ENCODE measurements around the gene FRG2C.
"Not testable (repeated sequence)": the region's sequence is repeated elsewhere in the genome, so short reads cannot be mapped to it uniquely, and the experiment has no call there.

The FRG2C gene

DNA sequence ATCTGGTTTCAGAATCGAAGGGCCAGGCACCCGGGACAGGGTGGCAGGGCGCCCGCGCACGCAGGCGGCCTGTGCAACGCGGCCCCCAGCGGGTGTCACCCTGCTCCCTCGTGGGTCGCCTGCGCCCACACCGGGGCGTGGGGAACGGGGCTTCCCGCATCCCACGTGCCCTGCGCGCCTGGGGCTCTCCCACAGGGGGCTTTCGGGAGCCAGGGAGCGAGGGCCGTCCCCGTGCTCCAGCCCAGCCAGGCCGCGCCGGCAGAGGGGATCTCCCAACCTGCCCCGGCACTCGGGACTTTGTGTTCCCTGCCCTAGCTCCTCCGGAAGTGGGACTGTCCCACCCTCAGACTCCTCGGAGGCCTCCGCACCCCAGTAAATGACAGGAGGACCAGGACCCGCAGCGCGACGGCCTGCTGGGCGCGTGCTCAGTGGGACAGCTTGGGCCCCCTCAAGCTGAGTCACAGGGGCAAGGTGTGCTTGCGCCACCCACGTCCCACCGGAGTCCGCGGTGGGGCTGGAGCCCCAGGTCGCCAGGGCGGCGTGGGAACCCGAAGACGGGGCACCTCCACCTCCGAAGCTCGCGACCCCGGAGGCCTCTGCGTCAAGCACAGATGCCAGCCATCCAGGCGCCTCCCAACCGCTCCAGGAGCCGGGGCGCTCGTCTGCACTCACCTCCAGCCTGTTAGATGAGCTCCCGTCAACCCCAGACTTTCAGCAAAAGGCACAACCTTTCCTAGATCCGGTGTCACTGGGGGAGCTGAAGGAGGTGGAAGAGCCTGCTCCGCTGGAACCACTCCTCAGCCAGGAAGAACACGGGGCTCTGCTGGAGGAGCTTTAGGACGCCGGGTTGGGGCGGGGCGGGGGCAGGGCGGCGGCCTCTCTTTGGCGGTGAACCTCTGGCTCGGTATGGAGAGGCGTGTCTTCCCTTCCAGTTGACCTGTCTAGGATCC, 5.5 kb downstream of the FRG2C start:
- DNase-seq (ENCODE audit: low spot score): not testable (repeated sequence)

DNA sequence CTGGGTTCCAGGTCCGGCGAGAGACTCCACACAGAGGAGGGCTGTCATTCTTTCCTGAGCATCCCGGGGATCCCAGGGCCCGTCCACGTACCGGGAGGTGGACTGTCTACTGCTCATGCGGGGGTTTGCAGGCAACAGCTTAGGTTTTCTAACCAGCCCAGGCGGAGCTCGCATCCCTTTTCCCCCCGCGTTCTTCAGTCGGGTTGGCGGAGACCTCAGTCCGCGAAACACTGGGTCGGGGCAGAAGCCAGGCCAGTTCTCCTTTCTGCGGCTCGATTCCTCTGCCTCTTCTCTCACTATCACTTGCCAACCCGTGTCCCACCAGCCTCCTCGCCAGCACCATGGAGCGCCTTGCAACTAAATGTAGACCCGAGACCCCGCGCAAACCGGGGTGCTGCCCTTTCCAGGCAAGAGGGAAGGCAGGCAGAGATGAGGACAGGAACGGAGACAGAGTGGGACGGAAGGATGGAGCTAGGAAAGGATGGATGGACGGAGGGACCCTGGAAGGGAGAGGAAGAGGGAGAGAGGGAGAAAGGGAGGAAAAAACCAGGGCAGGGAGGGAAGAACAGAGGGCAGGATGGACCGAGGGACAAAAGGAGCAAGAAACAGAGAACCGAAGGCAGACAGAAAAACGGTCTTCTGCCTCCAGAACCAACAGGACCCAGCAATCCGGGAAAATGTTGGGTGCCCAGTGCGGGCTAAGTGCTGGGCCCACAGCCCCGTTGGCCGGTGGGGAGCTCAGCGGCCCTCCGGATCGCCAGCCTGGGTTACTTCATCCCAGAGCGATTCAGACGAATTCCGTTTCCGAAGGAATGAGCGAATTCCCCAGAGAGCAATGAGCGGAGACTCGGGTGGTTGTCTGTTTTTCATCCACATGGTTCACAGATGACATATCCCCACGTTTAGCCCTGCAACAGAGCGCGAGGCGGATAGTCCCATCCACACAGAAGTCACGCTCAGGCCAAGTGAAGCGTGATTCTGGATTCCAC, 6.5 kb downstream of the FRG2C start:
- DNase-seq (ENCODE audit: low spot score): peak; percentile 49

GRCh38 chr3:75671287-75672139, 7.4 kb downstream of the FRG2C start:
- DNase-seq (ENCODE audit: low spot score): not testable (repeated sequence)

- peak; percentile 37 for DNase-seq (ENCODE audit: low spot score)
These were observed 8.1 kb downstream of the FRG2C start for GRCh38 chr3:75672140-75672775.

DNA sequence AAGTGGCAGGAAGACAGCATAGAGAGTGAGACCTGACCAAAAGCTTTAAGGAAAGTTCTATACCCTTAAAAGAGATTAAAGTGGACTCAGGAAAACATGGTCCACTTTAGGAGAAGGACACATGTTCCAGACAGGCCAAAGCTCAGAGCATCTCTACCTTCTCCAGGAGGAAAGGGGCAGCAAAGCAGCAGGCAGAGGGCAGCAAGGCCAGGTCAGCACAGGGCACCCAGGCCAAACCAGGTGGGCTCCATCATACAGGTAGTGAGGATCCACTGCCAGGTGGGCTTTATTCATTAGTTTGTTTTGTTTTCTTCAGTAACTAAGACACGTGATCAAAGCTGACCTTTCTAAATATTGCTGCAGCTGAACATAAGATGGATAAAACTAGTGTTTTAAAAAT, 19.8 kb downstream of the FRG2C start:
- not testable (repeated sequence) for DNase-seq (ENCODE audit: low spot score)

DNA sequence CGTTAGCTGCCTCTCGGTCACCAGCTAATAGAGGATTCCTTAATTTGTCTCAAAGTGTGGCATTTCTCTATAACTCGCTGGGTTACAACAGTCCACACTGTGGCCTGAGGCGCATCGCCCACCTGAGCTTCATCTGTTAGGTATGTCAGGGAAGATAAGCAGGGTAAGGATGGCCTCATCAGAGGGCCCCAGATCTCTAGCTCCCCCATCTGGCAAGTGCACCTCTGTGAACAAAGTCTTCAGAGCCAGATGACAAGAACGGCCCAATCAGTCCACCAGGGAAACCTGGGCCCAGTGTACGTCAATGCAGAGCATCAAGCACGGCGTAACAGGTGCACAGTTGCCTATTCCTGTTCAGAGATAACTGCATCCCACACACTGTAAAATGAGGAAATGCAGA, 23.2 kb downstream of the FRG2C start:
- DNase-seq (ENCODE audit: low spot score): no peak

DNA sequence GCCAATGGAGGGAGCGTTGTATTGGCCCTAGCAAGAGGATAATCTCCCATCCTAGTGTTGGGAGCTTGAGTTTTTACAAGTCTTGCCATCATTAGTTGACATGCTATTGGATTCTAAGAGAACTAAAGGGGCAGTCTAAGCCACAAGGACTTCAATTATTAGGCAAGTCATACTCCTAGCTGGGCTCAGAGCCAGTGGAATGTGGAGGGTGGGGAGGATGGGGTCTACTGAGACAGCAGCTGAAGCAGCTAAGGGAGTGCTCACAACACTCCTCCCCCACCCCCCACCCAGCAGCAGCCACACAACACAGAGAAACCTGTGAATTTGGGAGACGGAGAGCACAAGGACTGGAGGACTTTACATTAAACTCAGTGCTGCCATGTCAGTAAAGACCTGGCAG, 27.9 kb downstream of the FRG2C start:
- no peak for DNase-seq (ENCODE audit: low spot score)
